ENCODE results near the gene FXYD1.

GRCh38 chr19:35178701-35179100 lies 40.1 kb downstream of the FXYD1 start:
- TF ChIP-seq, protein P1, sequence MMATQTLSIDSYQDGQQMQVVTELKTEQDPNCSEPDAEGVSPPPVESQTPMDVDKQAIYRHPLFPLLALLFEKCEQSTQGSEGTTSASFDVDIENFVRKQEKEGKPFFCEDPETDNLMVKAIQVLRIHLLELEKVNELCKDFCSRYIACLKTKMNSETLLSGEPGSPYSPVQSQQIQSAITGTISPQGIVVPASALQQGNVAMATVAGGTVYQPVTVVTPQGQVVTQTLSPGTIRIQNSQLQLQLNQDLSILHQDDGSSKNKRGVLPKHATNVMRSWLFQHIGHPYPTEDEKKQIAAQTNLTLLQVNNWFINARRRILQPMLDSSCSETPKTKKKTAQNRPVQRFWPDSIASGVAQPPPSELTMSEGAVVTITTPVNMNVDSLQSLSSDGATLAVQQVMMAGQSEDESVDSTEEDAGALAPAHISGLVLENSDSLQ (IDR thresholded peaks at IDR 0.05): no peak
- TF ChIP-seq SUZ12 (IDR thresholded peaks at IDR 0.05): no peak
- no peak for TF ChIP-seq FOXM1 (IDR thresholded peaks at IDR 0.05; ENCODE audit: borderline replicate concordance)
- no peak for TF ChIP-seq FOXA1 (IDR thresholded peaks at IDR 0.05)
- TF ChIP-seq ZNF384 (IDR thresholded peaks at IDR 0.05): no peak
- no peak for TF ChIP-seq SP1 (IDR thresholded peaks at IDR 0.05)
